Urinary bladder (tissue), 4 donors: ENCODE measurements around the gene GPBAR1. TPM values are rescaled to one million over a fixed set of nuclear protein-coding genes. Genes with fewer than 3 reads are reported as not detected.

Experiments
- DNase-seq: peaks from one replicate; pipeline ENCODE4 v3.0.0-alpha.2; 2015; ENCODE audit errors: extremely low spot score
- H3K27ac ChIP-seq: one replicate; pipeline ENCODE4 v1.5.1; 2013; ENCODE audit warnings: low read depth, mild to moderate bottlenecking, moderate library complexity
- H3K36me3 ChIP-seq: one replicate; pipeline ENCODE4 v1.6.1; 2013; ENCODE audit warnings: mild to moderate bottlenecking, moderate library complexity; ENCODE audit not compliant: insufficient read depth
- H3K4me1 ChIP-seq: one replicate; pipeline ENCODE4 v1.6.1; 2013; ENCODE audit warnings: mild to moderate bottlenecking, moderate library complexity; ENCODE audit not compliant: insufficient read depth
- H3K4me3 ChIP-seq: one replicate; pipeline ENCODE4 v1.5.1; 2013; ENCODE audit warnings: low read depth, low read length
- WGBS: extraction: QIAGEN DNeasy Blood & Tissue Kit; methylation state at CpG from one replicate; pipeline ENCODE4 v1.1.7; 2013; 5-methylcytosine and 5-hydroxymethylcytosine counted together
- polyA plus RNA-seq: library from polyadenylated mRNA; stranded (reverse); fragments of 200-250 nt; gene quantifications from one replicate; pipeline ENCODE4 v1.2.3, GENCODE V29; 2013
- total RNA-seq: library from RNA; depleted of rRNA; stranded (reverse); fragments of >200 nt; gene quantifications from one replicate; pipeline ENCODE4 v1.2.3, GENCODE V29; 2014
- donor health status: healthy with polysubstance abuse.
- donor health status: healthy.

The GPBAR1 gene
- total and polyA plus RNA-seq, 2 donors: 1.6 to 19.3 TPM

DNA sequence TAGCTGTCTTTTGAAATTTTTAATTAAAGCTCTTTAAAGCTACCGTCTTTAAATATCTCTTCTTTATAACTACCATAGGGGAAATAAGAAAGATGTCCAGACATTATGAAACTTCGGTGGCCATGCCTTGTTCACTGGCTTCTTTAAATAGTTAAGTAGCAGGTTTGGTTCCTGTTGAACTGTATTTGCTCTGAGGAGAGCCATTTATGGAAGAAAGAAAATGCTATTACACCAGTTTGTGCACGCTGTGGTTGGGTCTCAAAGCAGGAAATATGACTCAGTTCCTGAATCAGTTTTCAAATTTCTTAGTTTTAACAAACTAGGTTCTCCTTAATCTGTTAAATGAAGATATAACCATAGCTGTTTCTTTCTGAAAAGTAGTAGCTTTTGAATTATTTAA, 31.6 kb upstream of the GPBAR1 start:
- Histone ChIP-seq H3K4me1 (peaks cover 3% of the 10 kb centered on the region), H3K36me3 (peaks cover 10% of the 10 kb centered on the region), H3K4me3 (no peak overlapping the region), H3K27ac (no peak overlapping the region)
- WGBS: 9% methylated on average over 3 of the region's 3 CpGs
- DNase-seq: no peak

- H3K4me1 ChIP-seq: peaks cover 3% of the 10 kb centered on the region
- H3K27ac ChIP-seq: peak overlapping the region; percentile 67
- no peak overlapping the region for H3K4me3 ChIP-seq
- DNase-seq: no peak
- H3K36me3 ChIP-seq: peaks cover 10% of the 10 kb centered on the region
- 75% methylated on average over 4 of the region's 4 CpGs for WGBS
These were observed 31.0 kb upstream of the GPBAR1 start for GRCh38 chr2:218229851-218230250.

- Histone ChIP-seq H3K4me3 (no peak overlapping the region), H3K27ac (no peak overlapping the region), H3K36me3 (peaks cover 10% of the 10 kb centered on the region), H3K4me1 (peaks cover 3% of the 10 kb centered on the region)
- DNase-seq: no peak
- WGBS: 5% methylated on average over 1 of the region's 1 CpG
These were observed 29.9 kb upstream of the GPBAR1 start for GRCh38 chr2:218230882-218231281.

DNA sequence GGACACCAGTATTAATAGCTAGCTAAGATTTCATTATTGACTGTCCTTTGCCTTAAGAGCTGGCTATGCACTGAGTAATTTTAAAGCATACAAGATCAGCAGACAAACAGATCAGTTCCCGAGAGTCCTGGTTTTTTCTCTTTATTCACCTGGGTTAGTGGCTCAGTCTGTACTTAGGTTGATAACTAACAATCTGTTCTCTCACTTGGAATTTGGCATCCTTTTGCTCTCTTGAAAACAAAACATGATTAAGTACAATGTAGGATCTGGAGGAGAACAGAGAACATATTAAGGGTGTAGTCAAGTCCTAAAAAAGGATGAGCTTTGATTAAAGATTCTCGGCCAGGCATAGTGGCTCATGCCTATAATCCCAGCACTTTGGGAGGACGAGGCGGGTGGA, 27.3 kb upstream of the GPBAR1 start:
- Histone ChIP-seq H3K27ac (no peak overlapping the region), H3K4me3 (no peak overlapping the region), H3K4me1 (peaks cover 3% of the 10 kb centered on the region), H3K36me3 (peaks cover 18% of the 10 kb centered on the region)
- no peak for DNase-seq
- 86% methylated on average over 4 of the region's 4 CpGs for WGBS

- H3K4me1 ChIP-seq: peaks cover 3% of the 10 kb centered on the region
- H3K27ac ChIP-seq: no peak overlapping the region
- H3K4me3 ChIP-seq: no peak overlapping the region
- no peak for DNase-seq
- H3K36me3 ChIP-seq: peaks cover 18% of the 10 kb centered on the region
- WGBS: 55% methylated on average over 3 of the region's 3 CpGs
These were observed 26.3 kb upstream of the GPBAR1 start for GRCh38 chr2:218234521-218234920.

GRCh38 chr2:218235017-218235416, 25.8 kb upstream of the GPBAR1 start:
- Histone ChIP-seq H3K4me3 (no peak overlapping the region), H3K27ac (no peak overlapping the region), H3K36me3 (peaks cover 17% of the 10 kb centered on the region), H3K4me1 (peaks cover 3% of the 10 kb centered on the region)
- WGBS: 98% methylated on average over 2 of the region's 2 CpGs
- no peak for DNase-seq

DNA sequence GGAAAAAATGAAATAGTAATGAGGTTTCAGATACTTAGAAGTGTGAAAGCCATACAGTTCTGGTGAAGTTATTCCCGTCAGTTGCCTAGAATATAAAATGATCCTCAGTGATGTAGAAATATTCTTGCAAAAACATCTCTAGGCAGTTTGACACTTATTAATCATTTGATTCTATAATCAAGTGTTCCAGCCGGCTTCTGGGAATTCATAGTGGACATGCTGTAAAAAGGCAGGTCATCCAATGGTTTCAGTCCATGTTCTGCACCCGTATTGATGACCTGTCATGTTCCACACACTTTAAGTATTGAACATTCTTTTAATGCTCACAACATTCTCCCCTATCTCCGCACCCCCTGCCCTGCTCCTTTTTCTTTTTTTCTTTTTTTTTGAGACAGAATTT, 24.0 kb upstream of the GPBAR1 start:
- no peak overlapping the region for H3K4me3 ChIP-seq
- H3K27ac ChIP-seq: no peak overlapping the region
- no peaks in the 10 kb centered on the region for H3K4me1 ChIP-seq
- DNase-seq: no peak
- peaks cover 18% of the 10 kb centered on the region for H3K36me3 ChIP-seq
- 91% methylated on average over 4 of the region's 4 CpGs for WGBS

DNA sequence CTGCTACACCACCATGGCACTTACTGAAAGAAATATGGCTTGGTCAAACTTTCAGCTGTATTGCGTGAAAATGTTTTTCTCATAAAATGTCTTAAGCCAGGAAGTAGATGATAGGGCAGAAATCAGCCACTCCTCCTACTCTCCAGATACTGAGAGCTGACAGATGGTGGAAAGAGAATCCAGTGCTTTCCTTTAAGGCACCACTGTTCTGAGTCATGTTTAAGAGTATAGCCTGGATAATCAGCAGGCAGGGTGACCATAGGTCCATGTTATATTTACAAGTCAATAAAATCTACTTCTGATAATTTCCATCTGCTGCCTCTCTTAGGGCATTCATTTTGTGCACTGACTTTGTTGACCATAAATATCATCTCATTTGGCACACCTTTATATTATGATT, 21.9 kb upstream of the GPBAR1 start:
- H3K27ac ChIP-seq: no peak overlapping the region
- no peak for DNase-seq
- 72% methylated on average over 1 of the region's 1 CpG for WGBS

GRCh38 chr2:218244204-218244603, 16.6 kb upstream of the GPBAR1 start:
- no peak for DNase-seq
- H3K4me1 ChIP-seq: no peaks in the 10 kb centered on the region
- peaks cover 24% of the 10 kb centered on the region for H3K36me3 ChIP-seq
- 61% methylated on average over 1 of the region's 1 CpG for WGBS
- no peak overlapping the region for H3K4me3 ChIP-seq
- no peak overlapping the region for H3K27ac ChIP-seq

More for the DNA sequence above, 21.9 kb upstream of the GPBAR1 start:
- Histone ChIP-seq H3K36me3 (peaks cover 24% of the 10 kb centered on the region), H3K4me1 (no peaks in the 10 kb centered on the region), H3K4me3 (no peak overlapping the region)

DNA sequence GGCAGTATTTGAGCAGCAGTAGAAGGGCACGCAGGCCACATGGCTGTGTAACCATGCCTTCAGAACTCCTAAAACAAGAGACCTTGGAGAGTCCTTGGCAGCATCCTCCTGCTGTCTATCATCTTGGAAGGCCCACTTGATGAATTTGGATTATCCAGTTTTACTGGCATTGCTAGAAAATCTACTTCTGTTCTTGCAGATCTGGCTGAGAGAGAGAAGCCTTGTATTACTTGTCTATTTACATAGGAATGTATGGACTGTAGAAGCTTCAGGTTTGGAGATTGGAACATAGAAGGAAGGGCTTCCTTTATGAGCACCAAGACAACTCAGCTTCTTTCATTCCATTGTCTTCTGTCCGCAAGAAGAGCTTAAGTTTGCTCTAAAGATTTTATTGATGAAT, 16.1 kb upstream of the GPBAR1 start:
- Histone ChIP-seq H3K4me1 (no peaks in the 10 kb centered on the region), H3K36me3 (peaks cover 24% of the 10 kb centered on the region), H3K27ac (no peak overlapping the region), H3K4me3 (no peak overlapping the region)
- no peak for DNase-seq
- WGBS: 94% methylated on average over 2 of the region's 2 CpGs

DNA sequence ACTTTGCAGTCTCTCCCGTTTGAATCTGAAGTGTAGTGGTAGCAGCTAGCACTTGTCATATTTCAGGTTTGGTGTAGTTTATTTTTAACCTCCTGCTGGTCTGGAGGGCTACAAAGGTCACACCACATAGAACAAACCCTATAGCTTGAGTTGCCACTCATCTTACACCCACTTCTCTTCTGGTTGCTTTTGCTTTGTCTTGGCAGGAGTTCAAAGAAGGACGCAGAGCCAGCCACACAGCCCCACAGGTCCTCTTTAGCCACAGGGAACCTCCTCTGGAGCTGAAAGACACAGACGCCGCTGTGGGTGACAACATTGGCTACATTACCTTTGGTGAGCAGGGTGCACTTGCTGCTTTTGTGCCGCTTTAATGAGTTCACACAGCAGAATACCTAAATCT, 15.6 kb upstream of the GPBAR1 start:
- Histone ChIP-seq H3K36me3 (peaks cover 27% of the 10 kb centered on the region), H3K27ac (no peak overlapping the region), H3K4me1 (no peaks in the 10 kb centered on the region), H3K4me3 (no peak overlapping the region)
- no peak for DNase-seq
- 83% methylated on average over 5 of the region's 5 CpGs for WGBS

GRCh38 chr2:218249691-218250090, 11.1 kb upstream of the GPBAR1 start:
- Histone ChIP-seq H3K36me3 (peaks cover 21% of the 10 kb centered on the region), H3K27ac (no peak overlapping the region), H3K4me1 (no peaks in the 10 kb centered on the region), H3K4me3 (no peak overlapping the region)
- 95% methylated on average over 13 of the region's 13 CpGs for WGBS
- no peak for DNase-seq

DNA sequence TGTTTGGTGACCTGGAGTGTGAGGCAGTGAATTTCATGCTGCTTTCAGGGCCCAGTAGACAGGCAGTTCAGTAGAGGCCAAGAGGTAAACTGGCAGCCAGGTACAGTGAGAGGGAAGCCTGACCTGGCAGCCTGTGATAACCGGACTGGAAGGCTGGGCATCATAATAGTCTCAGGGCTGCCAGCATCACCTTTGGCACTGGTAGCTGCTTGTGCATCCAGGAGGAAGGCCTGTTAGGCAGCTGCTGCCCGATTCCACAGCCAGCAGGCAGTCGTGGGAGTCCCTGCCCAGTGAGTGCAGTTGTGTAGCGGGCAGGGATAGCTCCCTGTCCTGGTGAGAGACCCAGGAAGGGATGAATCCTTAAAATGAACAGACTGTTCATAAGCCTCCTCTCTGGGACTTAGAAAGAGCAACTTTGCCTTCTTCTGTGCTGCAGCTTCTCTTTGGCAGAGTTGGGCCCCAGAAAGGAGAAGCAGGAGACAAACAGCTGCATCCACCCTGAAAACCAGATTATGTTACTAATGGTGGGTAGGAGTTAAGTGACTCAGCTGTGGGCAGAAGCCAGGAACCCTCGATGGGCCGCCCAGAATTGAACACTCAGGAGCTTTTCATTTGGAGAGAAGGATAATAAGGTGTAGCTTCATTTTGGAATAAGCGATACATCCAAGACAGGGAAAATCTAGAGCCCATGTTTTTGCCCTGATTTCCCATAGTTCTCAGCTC, 8.1 kb upstream of the GPBAR1 start:
- peaks cover 16% of the 10 kb centered on the region for H3K36me3 ChIP-seq
- H3K4me3 ChIP-seq: no peak overlapping the region
- DNase-seq: no peak
- WGBS: 73% methylated on average over 7 of the region's 7 CpGs
- H3K4me1 ChIP-seq: no peaks in the 10 kb centered on the region
- H3K27ac ChIP-seq: no peak overlapping the region

- H3K27ac ChIP-seq: no peak overlapping the region
These were observed 7.6 kb upstream of the GPBAR1 start for GRCh38 chr2:218253232-218253625.

GRCh38 chr2:218255446-218255845, 5.4 kb upstream of the GPBAR1 start:
- Histone ChIP-seq H3K36me3 (peaks cover 9% of the 10 kb centered on the region), H3K4me1 (no peaks in the 10 kb centered on the region), H3K27ac (no peak overlapping the region), H3K4me3 (no peak overlapping the region)
- WGBS: 84% methylated on average over 6 of the region's 6 CpGs
- no peak for DNase-seq

More at GRCh38 chr2:218253232-218253625, 7.6 kb upstream of the GPBAR1 start:
- 85% methylated on average over 5 of the region's 5 CpGs for WGBS
- H3K36me3 ChIP-seq: peaks cover 14% of the 10 kb centered on the region
- H3K4me1 ChIP-seq: no peaks in the 10 kb centered on the region
- no peak overlapping the region for H3K4me3 ChIP-seq
- no peak for DNase-seq
